HG02763 (cell line): ENCODE measurements around the gene LCLAT1.
"Not testable (repeated sequence)": the region's sequence is repeated elsewhere in the genome, so short reads cannot be mapped to it uniquely, and the experiment has no call there.

ENCODE experiments used
- ATAC-seq: cut with Tn5 transposase; IDR thresholded peaks from one replicate; pipeline ENCODE4 v1.9.1; 2021; ENCODE audit warnings: mild to moderate bottlenecking, moderate library complexity; ENCODE audit not compliant: unreplicated experiment

The LCLAT1 gene

DNA sequence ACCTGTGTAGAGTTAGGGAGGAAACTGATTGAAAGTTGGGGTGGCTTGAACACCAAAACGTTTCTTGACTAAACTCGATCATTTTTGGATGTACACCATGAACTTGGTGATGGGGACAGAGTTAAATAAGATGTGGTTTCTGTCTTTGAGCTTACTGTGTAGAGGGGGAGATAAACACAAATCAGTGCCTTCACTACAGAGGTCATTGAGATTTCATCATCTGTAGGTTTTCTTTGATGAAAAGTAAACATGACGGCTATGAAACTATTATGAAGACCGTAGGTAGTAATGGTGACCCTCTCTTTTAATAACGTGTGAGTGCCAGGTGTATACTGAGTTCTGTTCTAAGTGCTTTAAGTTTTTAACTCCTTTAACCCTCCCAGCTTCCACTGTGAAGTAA, 6.5 kb downstream of the LCLAT1 start:
- ATAC-seq, result no peak

DNA sequence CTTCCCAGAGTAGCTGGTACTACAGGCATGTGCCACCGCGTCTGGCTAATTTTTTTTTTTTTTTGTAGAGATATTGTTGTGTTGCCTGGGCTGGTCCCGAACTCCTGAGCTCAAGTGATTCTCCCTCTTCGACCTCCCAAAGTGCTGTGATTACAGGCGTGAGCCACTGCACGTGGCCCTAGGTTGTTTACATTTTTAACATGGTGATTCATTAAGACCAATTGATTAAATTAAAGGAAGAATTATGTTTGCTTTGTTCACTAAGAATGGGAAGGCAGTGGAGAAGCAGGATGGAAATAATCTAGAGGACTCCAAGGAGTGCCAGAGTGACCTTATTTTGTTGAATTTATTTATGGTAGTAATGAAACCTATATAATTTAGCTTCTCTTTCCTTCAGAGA, 7.5 kb downstream of the LCLAT1 start:
- ATAC-seq, result no peak

DNA sequence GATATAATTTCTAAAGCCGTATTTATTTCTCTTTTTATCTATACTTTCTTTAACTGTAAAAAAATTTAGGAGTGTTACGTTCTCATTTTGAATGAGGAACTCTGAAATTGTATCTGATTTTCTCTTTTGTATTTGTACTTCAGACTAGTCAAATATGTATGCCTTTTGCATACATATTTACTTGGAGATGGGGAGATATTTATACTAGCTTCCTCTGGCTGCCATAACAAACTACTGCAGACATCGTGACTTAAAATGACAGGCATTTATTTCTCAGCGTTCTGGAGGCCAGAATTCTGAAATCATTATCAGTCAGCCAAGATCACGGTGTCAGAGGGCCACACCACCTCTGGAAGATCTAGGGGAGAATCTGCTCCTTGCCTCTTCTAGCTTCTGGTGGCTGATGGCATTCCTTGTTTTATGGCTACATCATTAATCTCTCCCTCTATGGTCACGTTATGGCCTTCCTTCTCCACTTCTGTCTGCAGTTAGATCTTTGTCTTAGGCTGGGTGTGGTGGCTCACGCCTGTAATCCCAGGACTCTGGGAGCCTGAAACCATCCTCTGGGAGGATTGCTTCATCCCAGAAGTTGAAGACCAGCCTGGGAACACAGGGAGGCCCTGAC, 8.2 kb downstream of the LCLAT1 start:
- no peak for ATAC-seq

DNA sequence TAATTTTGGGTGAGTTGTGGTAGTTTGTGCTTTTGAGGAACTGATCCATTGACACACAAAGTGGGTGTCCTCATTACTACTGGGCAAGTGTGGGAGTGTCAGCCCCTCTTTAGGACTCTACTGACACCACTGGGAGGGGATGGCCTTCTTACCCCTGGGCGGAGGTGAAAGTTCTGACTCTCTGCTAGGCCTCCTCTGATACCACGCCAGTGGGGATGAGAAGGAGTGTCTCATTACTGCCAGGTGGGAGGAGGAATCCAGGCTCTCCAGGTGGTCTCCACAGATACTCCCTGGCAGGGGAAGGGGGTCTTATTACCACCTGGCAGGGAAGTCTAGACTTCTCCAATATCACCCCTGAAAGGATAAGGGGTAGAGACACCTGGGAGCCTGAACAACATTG, 9.1 kb downstream of the LCLAT1 start:
- ATAC-seq, result no peak

DNA sequence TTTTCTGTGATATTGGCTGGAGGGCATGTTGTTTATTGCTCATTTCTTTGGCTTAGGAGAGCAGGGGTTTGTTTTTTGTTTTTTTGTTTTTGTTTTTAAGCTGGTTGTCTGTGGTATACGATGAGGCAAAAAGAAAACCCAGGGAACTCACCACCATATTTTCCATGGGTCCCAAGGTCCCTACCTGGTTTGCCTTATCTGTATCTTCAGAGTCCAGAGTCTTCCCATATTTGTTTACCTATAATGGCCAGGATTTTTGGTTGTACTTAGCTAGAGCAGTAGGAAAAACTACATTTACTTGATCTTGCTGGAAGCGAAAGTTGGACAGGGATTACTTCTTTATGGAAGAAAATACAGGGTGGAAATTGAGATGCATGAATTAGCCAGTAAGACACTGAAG, 9.5 kb downstream of the LCLAT1 start:
- ATAC-seq, result no peak

DNA sequence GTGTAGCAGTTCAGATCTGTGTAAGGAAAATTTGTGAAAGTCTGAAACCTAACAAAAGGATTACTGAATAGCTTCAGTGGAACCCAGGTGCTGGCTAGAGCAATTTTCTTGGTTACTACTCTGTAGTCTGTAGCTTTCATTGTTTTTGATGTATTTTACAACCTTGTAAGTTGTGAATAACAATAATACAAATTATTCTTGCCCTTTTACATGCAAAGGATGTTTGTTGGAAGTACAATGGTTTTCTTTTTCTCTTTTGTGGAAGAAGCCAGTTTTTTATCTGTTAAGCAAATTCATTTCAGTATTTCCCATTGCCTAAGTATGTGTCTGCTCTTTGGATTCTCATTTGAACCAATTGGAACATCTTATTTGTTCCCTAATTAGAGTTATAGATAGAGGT, 10.2 kb downstream of the LCLAT1 start:
- ATAC-seq, result no peak

DNA sequence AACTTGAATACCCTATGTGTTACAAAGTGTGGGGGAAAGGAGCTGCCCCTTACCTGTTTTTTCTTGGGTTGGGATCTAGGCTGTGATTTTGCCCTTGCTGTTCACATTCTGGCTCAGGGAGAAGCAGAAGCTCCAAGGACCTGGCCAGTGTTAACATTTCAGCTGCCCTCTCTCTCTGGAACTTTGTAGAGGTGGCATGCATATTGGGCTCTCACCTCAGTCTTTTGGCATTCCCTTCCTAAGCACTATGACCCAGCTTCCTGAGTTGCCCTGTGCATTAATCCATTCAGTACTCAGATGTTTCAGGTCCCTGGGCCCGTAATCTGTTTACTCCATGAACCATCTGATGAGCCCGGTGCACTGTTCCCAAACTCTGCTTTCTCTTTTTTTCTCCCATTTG, 12.1 kb downstream of the LCLAT1 start:
- no peak for ATAC-seq

DNA sequence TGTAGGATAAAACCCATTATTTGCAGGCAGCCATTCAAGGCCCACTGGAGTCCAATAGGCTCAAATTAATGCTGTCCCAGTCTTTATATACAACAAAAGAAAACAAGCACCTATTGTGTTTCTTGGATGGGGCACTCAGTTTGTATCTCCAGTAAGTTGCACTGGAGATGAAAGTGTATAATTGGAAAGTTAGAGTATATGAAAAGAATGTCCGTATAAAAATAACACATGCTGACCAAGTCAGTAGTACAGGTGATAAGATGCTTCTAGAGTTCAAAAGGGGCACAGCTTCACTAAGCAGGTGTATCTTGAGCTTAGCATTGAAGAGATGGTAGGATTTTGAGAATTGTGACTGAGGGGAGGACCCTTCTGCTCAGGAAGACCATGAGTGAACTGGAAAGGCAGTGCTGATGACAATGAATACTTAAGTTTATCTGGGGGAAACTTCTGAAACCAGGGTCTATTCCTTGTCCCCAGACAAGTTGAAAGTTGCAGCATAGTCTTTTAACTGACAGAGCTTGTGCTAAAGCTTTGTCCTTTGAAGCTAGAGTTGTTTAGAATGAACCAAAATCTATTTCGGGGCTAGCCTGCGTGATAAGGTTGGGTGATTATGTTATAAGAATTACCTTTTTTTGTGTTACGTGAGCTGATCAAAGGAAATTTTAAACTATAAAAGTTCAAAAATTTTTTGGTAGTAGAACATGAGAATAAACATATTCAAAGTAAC, 15.2 kb downstream of the LCLAT1 start:
- ATAC-seq, result no peak

DNA sequence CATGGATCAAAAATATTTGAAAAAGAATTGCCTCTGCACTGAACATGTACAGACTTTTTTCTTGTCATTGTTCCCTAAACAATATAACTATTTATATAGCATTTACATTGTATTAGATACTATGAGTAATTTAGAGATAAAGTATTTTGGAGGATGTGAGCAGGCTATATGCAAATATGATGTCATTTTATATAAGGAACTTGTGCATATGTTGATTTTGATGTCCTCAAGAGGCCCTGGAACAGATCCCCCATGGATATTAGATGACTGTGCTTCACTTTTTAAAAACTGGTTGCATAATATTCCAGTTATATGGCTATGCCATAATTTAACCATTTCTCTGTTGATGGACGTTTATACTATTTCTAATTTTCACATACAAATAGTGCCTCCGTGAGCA, 16.5 kb downstream of the LCLAT1 start:
- no peak for ATAC-seq

DNA sequence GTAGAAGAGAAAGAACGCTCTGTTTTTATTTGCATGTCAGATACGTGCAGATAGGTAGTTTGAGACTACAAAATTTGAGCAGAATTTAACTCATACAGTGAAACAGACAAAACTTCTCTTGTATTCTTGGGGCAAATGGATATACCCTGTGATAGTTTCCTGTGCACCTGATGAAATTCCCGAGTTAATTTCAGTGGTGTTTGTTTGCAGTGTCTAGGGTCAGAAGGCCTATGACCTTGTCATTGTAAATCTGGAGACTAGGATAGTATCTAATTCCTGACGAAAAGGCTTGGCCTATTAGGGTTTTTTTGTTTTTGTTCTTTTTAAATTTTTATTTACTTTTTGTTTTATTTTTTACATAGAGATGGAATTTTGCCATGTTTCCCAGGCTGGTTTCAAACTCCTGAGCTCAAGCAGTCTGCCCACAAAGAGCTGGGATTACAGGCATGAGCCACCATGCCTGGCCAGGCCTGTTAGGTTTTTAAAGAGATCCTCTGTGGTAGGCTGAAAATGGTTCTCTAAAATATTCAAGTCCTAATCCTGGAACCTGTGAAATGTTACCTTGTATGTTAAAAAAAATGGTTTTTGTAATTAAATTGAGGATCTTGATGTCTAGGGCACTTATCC, 17.6 kb downstream of the LCLAT1 start:
- no peak for ATAC-seq

DNA sequence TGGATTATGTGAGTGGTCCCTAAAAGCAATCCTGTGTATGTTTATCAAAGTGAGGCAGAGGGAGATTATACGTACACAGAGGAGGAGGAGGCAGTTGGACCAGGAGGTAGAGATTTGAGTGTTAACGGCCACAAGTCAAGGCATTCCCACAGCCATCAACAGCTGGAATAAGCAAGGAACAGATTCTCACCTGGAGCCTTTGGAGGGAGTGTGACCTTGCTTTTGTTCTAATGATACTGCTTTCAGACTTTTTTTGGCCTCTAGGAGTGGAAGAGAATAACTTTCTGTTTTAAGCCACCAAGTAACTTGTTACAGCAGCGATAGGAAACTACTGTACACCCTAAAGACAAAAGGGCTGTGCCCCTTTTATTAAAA, 18.1 kb downstream of the LCLAT1 start:
- ATAC-seq, result no peak

DNA sequence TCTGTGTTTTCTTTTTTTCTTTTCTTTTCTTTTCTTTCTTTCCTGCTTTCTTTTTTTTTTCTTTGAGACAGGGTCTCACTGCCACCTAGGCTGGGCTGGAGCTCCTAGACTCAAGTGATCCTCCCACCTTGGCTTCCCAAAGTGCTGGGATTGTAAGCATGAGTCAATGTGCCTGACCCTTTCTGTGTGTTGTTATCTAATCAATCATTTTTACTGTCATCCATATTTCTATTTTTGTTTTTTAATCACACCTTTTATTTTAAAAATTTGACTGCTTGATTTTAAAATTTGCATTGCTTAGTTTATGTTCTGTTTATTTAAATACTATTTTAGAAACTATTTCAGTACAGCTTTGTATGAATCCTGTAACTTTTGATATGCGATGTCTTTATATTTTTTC, 19.2 kb downstream of the LCLAT1 start:
- no peak for ATAC-seq

DNA sequence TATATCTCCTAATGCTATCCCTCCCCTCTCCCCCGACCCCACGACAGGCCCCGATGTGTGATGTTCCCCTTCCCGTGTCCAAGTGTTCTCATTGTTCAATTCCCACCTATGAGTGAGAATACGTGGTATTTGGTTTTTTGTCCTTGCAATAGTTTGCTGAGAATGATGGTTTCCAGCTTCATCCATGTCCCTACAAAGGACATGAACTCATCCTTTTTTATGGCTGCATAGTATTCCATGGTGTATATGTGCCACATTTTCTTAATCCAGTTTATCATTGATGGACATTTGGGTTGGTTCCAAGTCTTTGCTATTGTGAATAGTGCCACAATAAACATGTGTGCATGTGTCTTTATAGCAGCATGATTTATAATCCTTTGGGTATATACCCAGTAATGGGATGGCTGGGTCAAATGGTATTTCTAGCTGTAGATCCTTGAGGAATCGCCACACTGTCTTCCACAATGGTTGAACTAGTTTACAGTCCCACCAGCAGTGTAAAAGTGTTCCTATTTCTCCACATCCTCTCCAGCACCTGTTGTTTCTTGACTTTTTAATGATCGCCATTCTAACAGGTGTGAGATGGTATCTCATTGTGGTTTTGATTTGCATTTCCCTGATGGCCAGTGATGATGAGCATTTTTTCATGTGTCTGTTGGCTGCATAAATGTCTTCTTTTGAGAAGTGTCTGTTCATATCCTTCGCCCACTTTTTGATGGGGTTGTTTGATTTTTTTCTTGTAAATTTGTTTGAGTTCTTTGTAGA, 20.2 kb downstream of the LCLAT1 start:
- ATAC-seq, result not testable (repeated sequence)

DNA sequence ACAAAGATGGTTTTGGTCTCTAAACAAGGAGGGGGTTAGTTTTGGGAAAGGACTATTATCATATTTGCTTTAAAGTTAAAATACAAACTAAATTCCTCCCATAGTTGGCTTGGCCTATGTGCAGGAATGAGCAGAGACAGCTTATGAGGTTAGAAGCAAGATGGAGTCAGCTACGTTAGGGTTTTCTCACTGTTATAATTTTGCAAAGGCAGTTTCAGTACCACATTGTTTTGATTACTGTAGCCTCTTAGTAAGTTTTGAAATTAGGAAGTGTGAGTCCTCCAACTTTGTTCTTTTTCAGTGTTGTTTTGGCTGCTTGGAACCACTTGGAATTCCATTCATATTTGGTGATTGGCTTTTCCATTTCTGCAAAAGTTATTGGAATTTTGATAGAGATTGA, 23.4 kb downstream of the LCLAT1 start:
- ATAC-seq, result no peak

DNA sequence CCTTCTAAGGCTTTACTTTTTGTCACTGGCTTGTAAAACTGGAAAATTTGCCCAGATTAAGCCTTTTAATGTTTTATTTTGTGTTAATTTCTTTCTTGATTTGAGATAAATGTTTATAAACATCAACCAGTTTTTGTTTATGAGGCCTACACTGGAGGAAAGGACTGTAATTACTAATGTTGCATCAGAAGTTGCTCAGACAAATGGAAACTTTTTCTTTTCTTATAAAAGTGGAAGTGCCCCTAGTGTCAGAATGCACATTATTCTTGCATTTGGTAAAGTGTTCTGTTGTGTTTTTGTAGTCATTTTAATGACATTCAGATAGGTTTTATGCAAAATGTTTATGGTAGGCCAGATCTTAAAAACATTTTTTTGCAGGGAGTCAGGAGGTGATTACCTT, 25.3 kb downstream of the LCLAT1 start:
- ATAC-seq, result no peak

DNA sequence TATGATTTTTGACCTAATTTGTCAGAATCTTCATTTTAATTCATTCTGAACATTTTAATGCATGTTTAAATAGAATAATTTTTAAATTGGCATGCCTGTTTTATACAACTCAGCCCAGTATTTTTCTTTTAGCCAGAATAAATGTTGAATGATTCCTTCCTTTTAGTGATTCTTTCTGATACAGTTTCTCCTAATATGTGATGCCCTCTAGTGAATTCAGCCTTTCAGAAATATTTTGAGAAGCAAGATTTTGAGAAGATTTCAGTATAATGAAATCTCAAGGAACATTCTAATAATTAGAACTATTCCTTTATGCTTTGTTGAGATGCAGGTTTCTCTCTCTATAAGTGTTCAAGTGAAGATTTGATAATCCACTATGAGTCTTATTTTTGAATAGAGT, 28.5 kb downstream of the LCLAT1 start:
- no peak for ATAC-seq

DNA sequence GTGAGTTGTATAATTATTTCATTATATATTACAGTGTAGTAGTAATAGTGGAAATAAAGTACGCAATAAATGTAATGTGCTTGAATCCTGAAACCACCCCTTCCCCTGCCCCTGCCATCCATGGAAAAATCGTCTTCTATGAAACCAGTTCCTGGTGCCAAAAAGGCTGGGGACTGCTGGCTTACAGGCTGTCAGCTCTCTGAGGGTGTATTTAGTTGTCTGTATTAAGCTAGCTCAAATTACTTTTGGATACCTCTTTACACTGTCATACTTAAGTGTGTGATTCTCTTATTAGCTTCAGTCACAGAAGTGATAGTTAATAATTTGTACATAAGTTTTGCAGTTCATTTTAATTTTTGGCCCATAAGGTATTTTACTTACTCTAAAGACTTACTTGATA, 29.6 kb downstream of the LCLAT1 start:
- ATAC-seq, result no peak

DNA sequence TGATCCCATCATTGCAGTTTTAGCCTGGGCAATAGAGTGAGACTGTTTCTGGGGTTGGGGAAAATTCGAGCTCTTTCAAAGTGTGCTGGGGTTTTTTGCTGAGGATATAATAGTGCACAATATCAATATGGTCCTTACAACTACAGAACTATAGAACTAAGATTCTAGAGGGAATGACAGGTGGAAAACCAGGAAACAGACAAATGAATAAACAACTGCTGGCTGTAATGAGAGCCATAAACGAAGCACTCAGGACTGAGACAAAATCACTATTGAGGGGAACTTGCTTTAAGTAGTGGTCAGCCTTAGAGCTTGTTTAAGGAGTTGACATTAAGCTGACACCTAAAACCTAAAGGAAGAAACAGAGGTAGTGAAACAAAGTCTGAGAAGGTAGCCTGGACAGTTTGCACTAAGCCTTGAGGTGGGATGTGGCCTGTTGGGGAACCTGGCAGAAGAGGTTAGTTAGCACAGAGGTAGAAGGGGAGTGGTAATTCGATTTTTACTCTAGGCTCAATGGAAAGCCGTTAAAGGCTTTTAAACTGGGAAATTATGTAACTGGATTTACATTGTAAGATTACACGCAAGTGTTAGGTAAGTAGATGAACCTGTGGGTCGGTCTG, 33.8 kb downstream of the LCLAT1 start:
- ATAC-seq, result no peak

DNA sequence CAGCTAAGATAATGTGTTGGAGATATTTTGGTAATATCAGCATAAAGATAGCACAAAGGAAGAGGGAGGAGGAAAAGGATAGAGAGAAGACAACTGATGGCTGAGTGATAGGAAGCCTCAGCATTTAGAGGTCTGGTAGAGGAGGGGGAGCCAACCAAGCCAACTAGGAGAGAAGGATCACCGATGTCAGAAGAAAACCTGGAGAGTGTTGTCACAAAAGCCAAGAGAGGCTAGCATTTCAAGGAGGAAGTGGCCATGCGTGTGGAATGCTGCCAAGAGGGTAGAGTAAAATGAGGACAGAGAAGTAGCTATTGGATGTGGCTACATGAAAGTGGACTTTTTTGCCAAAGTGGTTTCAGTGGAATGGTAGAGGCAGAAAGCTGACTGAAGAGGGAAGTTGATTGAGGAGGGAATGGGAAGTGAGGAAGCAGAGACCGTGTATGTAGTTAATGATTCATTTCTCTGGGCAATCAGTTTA, 34.3 kb downstream of the LCLAT1 start:
- no peak for ATAC-seq

DNA sequence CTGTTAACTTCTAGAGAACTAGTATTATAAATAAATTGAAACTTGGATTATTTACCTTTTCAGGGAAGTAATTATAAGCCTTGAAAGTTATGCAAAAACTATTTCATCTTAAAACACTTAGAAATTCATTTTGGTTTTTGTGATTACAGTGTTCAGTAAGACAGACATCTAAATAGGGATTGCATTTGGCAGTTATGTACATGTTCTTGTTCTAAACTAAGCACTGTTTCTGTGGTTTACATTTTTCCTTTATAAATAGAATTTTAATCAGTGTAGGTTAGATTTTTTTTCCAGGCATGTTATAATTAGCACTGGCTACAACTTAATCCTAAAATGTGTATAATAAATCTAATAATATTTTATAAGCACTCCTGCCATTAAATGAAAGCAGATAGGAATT, 35.0 kb downstream of the LCLAT1 start:
- no peak for ATAC-seq

DNA sequence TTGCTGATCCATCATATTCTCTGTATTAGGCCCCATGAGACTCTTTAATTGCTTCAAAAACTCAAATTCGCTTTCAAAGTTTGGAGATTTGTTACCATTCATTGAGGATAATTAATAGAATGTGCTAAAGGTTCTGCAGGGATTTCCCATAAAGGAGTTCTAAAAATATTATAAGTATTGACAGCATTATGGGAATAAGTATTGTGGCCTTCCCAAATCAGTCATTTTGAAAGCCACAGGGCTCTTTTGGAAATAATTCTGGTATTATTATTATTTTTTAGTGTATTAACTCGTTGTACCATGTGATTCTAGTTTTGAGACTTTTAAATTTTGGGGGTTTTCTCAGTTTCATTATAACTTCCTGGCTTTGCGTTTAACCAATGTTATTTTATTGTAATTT, 37.1 kb downstream of the LCLAT1 start:
- ATAC-seq, result no peak
